BLaER1 treated with 17β-estradiol and CSF1 and Interleukin-3, amounts not matched to agents 10 nM and 100 nM (cell line): ENCODE measurements around the gene MLNR.

Experiments
- H3K27ac ChIP-seq, 11 experiments: shearing (Covaris generic); formaldehyde crosslinking; 2 replicates each; pipeline ENCODE4 v1.8.1; 2022
- H3K27me3 ChIP-seq, 11 experiments: shearing (Covaris generic); formaldehyde crosslinking; 2 replicates each; pipeline ENCODE4 v1.8.1; 2022
- H3K36me3 ChIP-seq, 11 experiments: shearing (Covaris generic); formaldehyde crosslinking; 2 replicates each; pipeline ENCODE4 v1.8.1; 2022
- H3K4me1 ChIP-seq, 10 experiments: shearing (Covaris generic); formaldehyde crosslinking; 2 replicates each; pipeline ENCODE4 v1.8.1; 2022
- H3K4me2 ChIP-seq, 11 experiments: shearing (Covaris generic); formaldehyde crosslinking; 2 replicates each; pipeline ENCODE4 v1.8.1; 2022
- H3K4me3 ChIP-seq, 10 experiments: shearing (Covaris generic); formaldehyde crosslinking; 2 replicates each; pipeline ENCODE4 v1.8.1; 2022
- H3K9ac ChIP-seq, 11 experiments: shearing (Covaris generic); formaldehyde crosslinking; 2 replicates each; pipeline ENCODE4 v1.8.1; 2022
- H3K9me3 ChIP-seq, 11 experiments: shearing (Covaris generic); formaldehyde crosslinking; replicated peaks in 1 of 11; 2 replicates each; pipeline ENCODE4 v1.8.1; 2022
- H4K20me1 ChIP-seq, 11 experiments: shearing (Covaris generic); formaldehyde crosslinking; 2 replicates each; pipeline ENCODE4 v1.8.1; 2022
- Cebpa-rat ChIP-seq, 11 experiments: shearing (Covaris generic); IDR thresholded peaks; 2 replicates each; pipeline ENCODE4 v1.8.1; 2022

MLNR gene

DNA sequence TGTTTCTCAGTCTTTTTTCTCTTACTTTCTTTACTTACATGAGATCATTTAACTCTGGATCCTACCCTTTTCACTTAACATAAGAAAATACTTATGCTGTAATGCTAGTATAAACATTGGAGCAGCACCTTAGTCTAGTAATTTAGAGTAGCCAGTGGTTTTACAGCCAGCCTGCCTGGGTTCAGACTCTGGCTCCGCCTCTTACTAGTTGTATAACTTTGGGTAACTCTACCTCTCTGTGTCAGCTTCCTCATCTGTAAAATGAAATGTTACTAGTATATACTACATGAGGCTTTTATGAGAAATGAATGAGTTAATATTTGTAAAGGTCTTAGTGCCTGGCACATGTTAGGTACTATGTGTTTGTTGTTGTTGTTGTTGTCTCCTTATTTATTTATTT, 33.2 kb downstream of the MLNR start:
- Histone ChIP-seq H3K4me1 (peaks cover 28 to 53% (median 42%) of the 10 kb centered on the region in 10 experiments), H3K4me3 (no peak overlapping the region), H3K9ac (no peak overlapping the region), H3K36me3 (peaks cover 27 to 81% (median 43%) of the 10 kb centered on the region in 11 experiments), H3K27me3 (no peaks in the 10 kb centered on the region), H3K4me2 (peak overlapping the region in 8 of 11 experiments; percentile 5 to 48 (median 28); a peak in 6 of 22 replicates), H3K9me3 (no peaks in the 10 kb centered on the region), H3K27ac (no peak overlapping the region), H4K20me1 (no peaks in the 10 kb centered on the region)
- no peak for TF ChIP-seq Cebpa-rat (IDR thresholded peaks at IDR 0.05)

DNA sequence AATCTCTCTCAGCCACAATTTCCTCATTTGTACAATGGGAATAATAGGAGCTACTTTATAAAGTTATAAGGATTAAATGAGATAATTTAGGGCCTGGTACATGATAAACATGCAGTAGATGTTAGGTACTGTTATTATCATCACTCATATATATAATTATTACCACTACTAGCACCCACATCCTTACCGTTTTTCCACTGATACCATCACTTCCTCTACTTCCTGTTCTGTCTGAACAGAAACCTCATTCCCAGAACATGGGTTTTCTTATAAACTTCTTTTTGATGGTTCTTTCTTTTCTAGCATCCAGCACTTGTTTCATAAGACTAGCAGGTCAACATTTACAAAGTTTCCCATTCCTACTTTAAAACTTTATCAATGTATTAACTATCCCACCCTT, 33.9 kb downstream of the MLNR start:
- H3K4me1 ChIP-seq = peaks cover 24 to 51% (median 36%) of the 10 kb centered on the region in 10 experiments
- H4K20me1 ChIP-seq = no peaks in the 10 kb centered on the region
- H3K36me3 ChIP-seq = peaks cover 29 to 85% (median 43%) of the 10 kb centered on the region in 11 experiments
- H3K4me3 ChIP-seq = no peak overlapping the region
- H3K9me3 ChIP-seq = no peaks in the 10 kb centered on the region
- TF ChIP-seq Cebpa-rat (IDR thresholded peaks at IDR 0.05) = no peak
- no peaks in the 10 kb centered on the region for H3K27me3 ChIP-seq
- H3K27ac ChIP-seq = no peak overlapping the region
- H3K9ac ChIP-seq = no peak overlapping the region
- H3K4me2 ChIP-seq = peak overlapping the region in 10 of 11 experiments; percentile 5 to 48 (median 28); a peak in 11 of 22 replicates

DNA sequence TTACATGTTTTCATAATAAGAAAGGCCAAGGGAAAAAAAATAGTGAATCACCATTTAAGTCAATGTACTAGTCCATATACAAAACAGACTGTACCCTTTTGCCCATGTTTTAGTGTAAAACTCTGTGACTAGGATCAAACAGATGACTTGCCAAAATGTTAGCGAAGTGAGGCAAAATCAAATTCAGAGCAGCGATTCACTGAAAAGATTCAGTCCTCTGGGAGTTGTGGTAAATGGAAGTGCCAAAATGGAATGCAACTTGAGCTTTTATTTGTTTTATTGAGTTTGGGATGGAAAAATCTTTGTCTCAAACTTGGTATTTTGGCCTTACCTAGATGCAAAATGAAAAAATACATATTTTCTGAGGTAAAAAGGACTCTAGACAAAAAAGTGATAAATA, 36.7 kb downstream of the MLNR start:
- H3K36me3 ChIP-seq = peaks cover 48 to 87% (median 61%) of the 10 kb centered on the region in 11 experiments
- no peaks in the 10 kb centered on the region for H4K20me1 ChIP-seq

DNA sequence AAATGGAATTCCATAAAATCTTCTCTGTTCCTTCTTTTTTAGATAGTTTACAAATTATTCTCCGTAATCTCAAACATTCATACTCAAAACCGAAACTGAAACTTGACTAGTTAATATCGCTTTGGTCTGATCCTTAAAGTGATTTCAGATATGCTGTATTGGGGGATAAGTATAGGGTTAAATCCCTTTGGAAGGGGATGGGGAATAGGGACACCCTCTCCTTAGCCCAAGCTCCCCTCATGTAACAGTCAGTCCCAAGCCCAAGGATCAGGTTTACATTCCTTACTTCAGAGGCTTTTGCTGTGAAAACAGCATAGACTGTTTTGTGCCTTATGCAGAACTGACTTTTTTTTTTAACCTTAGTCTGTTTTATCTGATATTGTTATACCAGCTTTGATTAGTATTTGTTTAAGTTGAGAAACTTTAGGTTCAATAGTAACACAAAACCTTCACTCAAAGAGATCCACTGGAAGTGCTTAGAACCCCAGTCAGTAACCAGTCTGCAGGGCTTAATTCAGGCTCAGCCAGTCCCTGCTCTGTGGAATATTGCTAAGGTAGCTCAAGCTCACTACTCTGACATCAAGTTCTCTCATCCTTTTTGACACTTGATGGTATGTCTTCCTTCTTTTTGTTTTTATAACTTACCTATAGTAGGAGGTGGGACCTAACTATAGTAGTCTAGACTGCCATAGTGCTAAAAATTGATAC, 38.1 kb downstream of the MLNR start:
- H3K27me3 ChIP-seq = no peaks in the 10 kb centered on the region
- no peak for TF ChIP-seq Cebpa-rat (IDR thresholded peaks at IDR 0.05)
- H3K4me2 ChIP-seq = peak overlapping the region; percentile 50 to 83 (median 72)
- peak overlapping the region; percentile 30 to 69 (median 54); a peak in 15 of 22 replicates for H3K9ac ChIP-seq
- H3K27ac ChIP-seq = peak overlapping the region; percentile 20 to 64 (median 49); a peak in 17 of 22 replicates
- peaks cover 13 to 37% (median 28%) of the 10 kb centered on the region in 10 experiments for H3K4me1 ChIP-seq
- no peaks in the 10 kb centered on the region for H3K9me3 ChIP-seq
- H3K4me3 ChIP-seq = peak overlapping the region in 9 of 10 experiments; percentile 19 to 49 (median 39); a peak in 15 of 20 replicates
- peaks cover 56 to 93% (median 67%) of the 10 kb centered on the region in 11 experiments for H3K36me3 ChIP-seq
- H4K20me1 ChIP-seq = no peaks in the 10 kb centered on the region

More for the DNA sequence above, 36.7 kb downstream of the MLNR start:
- Histone ChIP-seq H3K9me3 (no peaks in the 10 kb centered on the region), H3K4me1 (peaks cover 13 to 38% (median 28%) of the 10 kb centered on the region in 10 experiments), H3K27ac (no peak overlapping the region), H3K4me2 (peak overlapping the region in 8 of 11 experiments; percentile 10 to 83 (median 71); a peak in 11 of 22 replicates), H3K9ac (no peak overlapping the region), H3K27me3 (no peaks in the 10 kb centered on the region), H3K4me3 (no peak overlapping the region)
- TF ChIP-seq Cebpa-rat (IDR thresholded peaks at IDR 0.05) = no peak

DNA sequence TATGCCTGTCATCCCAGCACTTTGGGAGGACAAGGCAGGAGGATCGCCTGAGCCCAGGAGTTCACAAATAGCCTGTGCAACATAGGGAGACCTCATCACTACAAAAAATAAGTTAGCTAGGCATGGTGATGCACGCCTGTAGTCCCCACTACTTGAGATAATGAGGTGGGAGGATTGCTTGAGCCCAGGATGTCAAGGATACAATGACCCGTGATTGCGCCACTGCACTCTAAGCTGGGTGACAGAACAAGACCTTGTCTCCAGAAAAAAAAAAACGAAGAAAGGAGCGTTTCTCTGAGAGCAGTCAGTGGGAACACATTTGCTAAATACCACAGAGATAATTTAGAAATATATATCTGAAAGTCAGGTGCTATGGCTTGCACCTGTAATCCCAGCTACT, 39.4 kb downstream of the MLNR start:
- H3K36me3 ChIP-seq = peaks cover 52 to 90% (median 64%) of the 10 kb centered on the region in 11 experiments
- H3K4me2 ChIP-seq = no peak overlapping the region
- H4K20me1 ChIP-seq = no peaks in the 10 kb centered on the region
- H3K27me3 ChIP-seq = no peaks in the 10 kb centered on the region
- TF ChIP-seq Cebpa-rat (IDR thresholded peaks at IDR 0.05) = no peak
- H3K9ac ChIP-seq = no peak overlapping the region
- H3K4me3 ChIP-seq = no peak overlapping the region
- no peak overlapping the region for H3K27ac ChIP-seq
- peaks cover 7 to 28% (median 20%) of the 10 kb centered on the region in 10 experiments; a peak in 19 of 20 replicates for H3K4me1 ChIP-seq
- no peaks in the 10 kb centered on the region for H3K9me3 ChIP-seq

DNA sequence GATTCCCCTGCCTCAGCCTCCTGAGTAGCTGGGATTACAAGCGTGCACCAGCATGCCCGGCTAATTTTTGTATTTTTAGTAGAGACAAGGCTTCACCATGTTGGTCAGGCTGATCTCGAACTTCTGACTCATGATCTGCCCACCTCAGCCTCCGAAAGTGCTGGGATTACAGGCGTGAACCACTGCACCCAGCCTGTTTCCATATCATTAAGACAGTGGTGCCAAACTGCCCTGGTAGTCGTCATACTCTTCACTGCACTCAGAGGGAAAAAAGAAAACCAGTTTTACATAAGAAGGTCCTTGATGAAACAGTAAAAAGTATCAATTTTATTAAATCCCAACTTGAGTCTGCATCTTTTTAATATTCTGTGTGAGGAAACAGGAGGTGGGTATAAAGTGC, 42.5 kb downstream of the MLNR start:
- H3K4me1 ChIP-seq = peaks cover under 1 to 10% (median 6%) of the 10 kb centered on the region in 10 experiments; a peak in 14 of 20 replicates
- no peak overlapping the region for H3K9ac ChIP-seq
- H3K27ac ChIP-seq = no peak overlapping the region
- no peaks in the 10 kb centered on the region for H4K20me1 ChIP-seq
- no peak for TF ChIP-seq Cebpa-rat (IDR thresholded peaks at IDR 0.05)
- no peak overlapping the region for H3K4me3 ChIP-seq
- H3K9me3 ChIP-seq = no peaks in the 10 kb centered on the region
- H3K36me3 ChIP-seq = peaks cover 31 to 73% (median 49%) of the 10 kb centered on the region in 11 experiments
- no peak overlapping the region for H3K4me2 ChIP-seq
- no peaks in the 10 kb centered on the region for H3K27me3 ChIP-seq

DNA sequence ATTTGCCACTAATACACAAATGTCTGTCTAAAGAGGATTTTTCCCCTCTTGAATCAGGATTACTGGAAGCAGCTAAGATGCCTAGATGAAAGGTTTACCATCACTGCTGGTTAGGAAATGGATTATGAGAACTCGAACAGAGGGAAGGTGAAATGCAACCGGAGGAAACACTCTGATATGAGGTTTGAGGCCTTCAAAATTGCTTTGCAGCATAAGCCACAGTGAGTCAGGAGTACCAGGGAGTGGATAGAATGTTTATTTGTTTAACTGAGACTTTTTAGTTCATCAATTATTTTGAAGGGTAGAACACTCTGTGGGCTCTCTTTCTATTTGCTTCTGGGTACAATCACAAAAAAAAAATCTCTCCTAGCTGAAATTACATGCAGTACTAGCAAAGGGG, 45.7 kb downstream of the MLNR start:
- Histone ChIP-seq H4K20me1 (no peaks in the 10 kb centered on the region), H3K4me2 (no peak overlapping the region), H3K4me3 (no peak overlapping the region), H3K9me3 (no peaks in the 10 kb centered on the region), H3K9ac (no peak overlapping the region), H3K27ac (no peak overlapping the region), H3K4me1 (no peaks in the 10 kb centered on the region), H3K36me3 (peaks cover 23 to 59% (median 40%) of the 10 kb centered on the region in 11 experiments), H3K27me3 (no peaks in the 10 kb centered on the region)
- TF ChIP-seq Cebpa-rat (IDR thresholded peaks at IDR 0.05) = no peak

DNA sequence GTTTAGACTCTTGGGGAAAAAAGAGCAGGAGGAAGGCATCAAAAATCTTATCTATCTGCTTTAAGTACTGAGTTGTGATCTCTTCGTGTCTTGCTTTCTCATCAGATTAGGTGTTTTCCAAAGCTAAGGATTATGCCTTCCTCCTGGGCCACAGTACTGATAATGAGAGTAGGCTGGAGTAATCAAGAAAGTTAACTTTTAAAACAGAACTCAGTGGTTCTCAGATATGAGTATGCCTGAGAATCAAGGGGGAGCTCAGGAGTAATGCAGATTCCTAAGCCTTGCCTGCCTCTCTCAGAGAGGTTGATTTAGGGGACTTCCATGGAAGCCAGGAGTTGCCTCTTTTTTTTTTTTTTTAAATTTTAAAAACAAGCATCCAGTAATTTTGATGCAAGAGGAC, 51.1 kb downstream of the MLNR start:
- H3K27me3 ChIP-seq = no peaks in the 10 kb centered on the region
- no peak overlapping the region for H3K4me3 ChIP-seq
- H3K36me3 ChIP-seq = peaks cover 8 to 24% (median 17%) of the 10 kb centered on the region in 11 experiments; a peak in 19 of 22 replicates
- no peak overlapping the region for H3K4me2 ChIP-seq
- no peaks in the 10 kb centered on the region for H3K4me1 ChIP-seq
- no peak overlapping the region for H3K27ac ChIP-seq
- no peak overlapping the region for H3K9ac ChIP-seq
- no peak for TF ChIP-seq Cebpa-rat (IDR thresholded peaks at IDR 0.05)
- no peaks in the 10 kb centered on the region for H3K9me3 ChIP-seq
- H4K20me1 ChIP-seq = no peaks in the 10 kb centered on the region
